Fibroblast of lung (primary cell): ENCODE data around the gene GOLGA1. TPM values are rescaled to one million over a fixed set of nuclear protein-coding genes. Genes with fewer than 3 reads are reported as not detected.

Experiments used
- DNase-seq, 2 donors: peaks; one replicate each; pipeline versions ENCODE4 v3.0.0 to v3.0.0-alpha.2; 2010; ENCODE audit warnings: low read depth in 2 of 2
- H2AFZ ChIP-seq: 2 replicates; pipeline ENCODE4 v1.5.1; 2012; ENCODE audit warnings: low read length, control low read depth, inconsistent platforms
- H3K27ac ChIP-seq: 2 replicates; pipeline ENCODE4 v1.5.1; 2011; ENCODE audit warnings: low read length, control low read depth; ENCODE audit not compliant: insufficient read depth
- H3K27me3 ChIP-seq: 2 replicates; pipeline ENCODE4 v1.5.1; 2011; ENCODE audit warnings: mild to moderate bottlenecking, low read length; ENCODE audit not compliant: control insufficient read depth, insufficient read depth
- H3K36me3 ChIP-seq: 2 replicates; pipeline ENCODE4 v1.5.1; 2011; ENCODE audit warnings: low read length; ENCODE audit not compliant: control insufficient read depth, insufficient read depth
- H3K4me1 ChIP-seq: 2 replicates; pipeline ENCODE4 v1.5.1; 2011; ENCODE audit warnings: low read length; ENCODE audit not compliant: control insufficient read depth, insufficient read depth; ENCODE audit errors: extremely low read depth
- H3K4me2 ChIP-seq: 2 replicates; pipeline ENCODE4 v1.5.1; 2011; ENCODE audit warnings: low read length, control low read depth; ENCODE audit not compliant: insufficient read depth; ENCODE audit errors: extremely low read depth
- H3K4me3 ChIP-seq, 4 experiments: fragments of 200-600 bp in 1 of 4; sonication (generic) in 1 of 4; replicated peaks in 1 of 4; 2 replicates each; pipeline ENCODE4 v1.5.1; 2011 to 2016; ENCODE audit warnings: low read length in 4 of 4, low read depth in 3 of 4, mild to moderate bottlenecking in 3 of 4, control low read depth in 2 of 4, inconsistent platforms in 1 of 4, mixed read lengths in 1 of 4; ENCODE audit not compliant: insufficient read depth in 1 of 4; ENCODE audit errors: control extremely low read depth in 1 of 4
- H3K79me2 ChIP-seq: 2 replicates; pipeline ENCODE4 v1.5.1; 2012; ENCODE audit warnings: mild to moderate bottlenecking, low read length, inconsistent platforms; ENCODE audit not compliant: control insufficient read depth, insufficient read depth
- H3K9ac ChIP-seq: 2 replicates; pipeline ENCODE4 v1.5.1; 2011; ENCODE audit warnings: mild to moderate bottlenecking, low read length, control low read depth; ENCODE audit not compliant: insufficient read depth
- H3K9me3 ChIP-seq: 2 replicates; pipeline ENCODE4 v1.5.1; 2012; ENCODE audit warnings: low read depth, low read length; ENCODE audit not compliant: control insufficient read depth, insufficient read depth
- H4K20me1 ChIP-seq: 2 replicates; pipeline ENCODE4 v1.5.1; 2011; ENCODE audit warnings: low read length; ENCODE audit not compliant: control insufficient read depth, insufficient read depth; ENCODE audit errors: extremely low read depth
- CTCF ChIP-seq, 2 donors: IDR thresholded peaks in 1 of 2; conservative IDR thresholded peaks in 1 of 2; 1 replicate in 1 of 2; 2 replicates in 1 of 2; pipeline ENCODE4 v1.5.1; 2011 to 2012; ENCODE audit warnings: low read length in 2 of 2, control low read depth in 1 of 2, inconsistent platforms in 1 of 2, low read depth in 1 of 2, mild to moderate bottlenecking in 1 of 2
- EZH2 ChIP-seq: IDR thresholded peaks from 2 replicates; pipeline ENCODE4 v1.5.1; 2012; ENCODE audit warnings: low read length, control low read depth, mild to moderate bottlenecking; ENCODE audit errors: missing control alignments
- polyA plus RNA-seq, 2 donors: library from polyadenylated mRNA; depleted of rRNA in 1 of 2; stranded (reverse) in 1 of 2; unstranded in 1 of 2; fragments of >200 nt; gene quantifications; 2 replicates each; pipeline ENCODE4 v1.2.1, GENCODE V29; 2011 to 2012; ENCODE audit warnings: missing spikeins in 1 of 2
- total RNA-seq: library from RNA; depleted of rRNA; stranded (reverse); fragments of >200 nt; gene quantifications from 2 replicates; pipeline ENCODE4 v1.2.1, GENCODE V29; 2014

Gene GOLGA1
- total and polyA plus RNA-seq, 2 donors (not counting 1 experiment from before 2014, with no cell fraction given): 12.0 to 15.9 TPM

DNA sequence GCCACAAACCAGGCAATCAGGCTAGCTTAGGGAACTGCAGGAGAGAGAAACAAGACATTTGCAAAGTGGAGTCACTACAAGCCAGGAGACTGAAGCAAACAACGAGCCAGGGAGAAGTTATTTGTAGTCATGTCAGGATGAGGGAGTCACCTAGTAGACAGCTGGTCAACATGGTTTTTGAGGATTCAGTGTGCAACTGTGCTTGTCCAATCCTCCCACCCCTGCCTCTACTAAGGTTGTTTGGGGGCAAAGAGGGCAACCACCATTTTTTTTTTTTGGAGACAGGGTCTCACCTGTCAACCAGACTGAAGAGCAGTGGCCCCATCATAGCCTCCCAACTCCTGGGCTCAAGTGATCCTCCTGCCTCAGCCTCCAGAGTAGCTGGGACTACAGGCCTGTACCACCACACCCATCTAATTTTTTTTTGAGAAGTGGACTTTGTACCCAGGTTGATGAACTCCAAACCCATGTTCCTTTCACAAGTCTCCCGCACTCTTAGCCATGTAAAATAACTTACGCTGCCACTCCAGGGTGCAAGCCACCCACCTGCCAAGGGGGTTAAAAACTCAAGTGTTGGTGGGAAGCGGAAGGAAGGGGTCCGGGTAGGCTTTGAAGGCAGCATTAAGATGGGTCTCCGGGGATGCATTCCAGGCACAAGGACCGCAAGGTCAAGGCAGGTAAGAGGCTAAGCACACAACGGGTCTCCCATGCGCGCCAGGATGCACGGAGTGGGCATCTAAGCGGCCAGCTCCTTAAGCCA, 80.1 kb downstream of the GOLGA1 start:
- H4K20me1 ChIP-seq: peaks cover 4% of the 10 kb centered on the region

GRCh38 chr9:124859803-124860581, 80.9 kb downstream of the GOLGA1 start:
- H2AFZ ChIP-seq: no peak overlapping the region
- no peaks in the 10 kb centered on the region for H3K9me3 ChIP-seq
- DNase-seq: no peak
- no peaks in the 10 kb centered on the region for H3K27me3 ChIP-seq
- H3K79me2 ChIP-seq: peaks cover 36% of the 10 kb centered on the region
- peak overlapping the region; percentile 87 to 99 (median 96) for H3K4me3 ChIP-seq
- H3K27ac ChIP-seq: peak overlapping the region; percentile 93
- peaks cover 36% of the 10 kb centered on the region for H3K36me3 ChIP-seq
- TF ChIP-seq CTCF (conservative IDR thresholded peaks at IDR 0.05 in 1 of 2, IDR thresholded peaks at IDR 0.05 in 1 of 2; ENCODE audit: low read depth in 1 of 2, low read length in 2 of 2) (no peak), EZH2 (no peak)
- H3K4me1 ChIP-seq: peaks cover 3% of the 10 kb centered on the region
- peak overlapping the region; percentile 98 for H3K9ac ChIP-seq
- H3K4me2 ChIP-seq: peak overlapping the region; percentile 88
- H4K20me1 ChIP-seq: peaks cover 4% of the 10 kb centered on the region

More for the DNA sequence above, 80.1 kb downstream of the GOLGA1 start:
- no peak for DNase-seq
- TF ChIP-seq EZH2: no peak
- no peak for TF ChIP-seq CTCF (conservative IDR thresholded peaks at IDR 0.05 in 1 of 2, IDR thresholded peaks at IDR 0.05 in 1 of 2; ENCODE audit: low read depth in 1 of 2, low read length in 2 of 2)
- no peak overlapping the region for H2AFZ ChIP-seq
- peak overlapping the region; percentile 93 for H3K27ac ChIP-seq
- H3K36me3 ChIP-seq: peaks cover 36% of the 10 kb centered on the region
- peaks cover 3% of the 10 kb centered on the region for H3K4me1 ChIP-seq
- H3K27me3 ChIP-seq: no peaks in the 10 kb centered on the region
- peaks cover 36% of the 10 kb centered on the region for H3K79me2 ChIP-seq
- H3K9me3 ChIP-seq: no peaks in the 10 kb centered on the region
- H3K9ac ChIP-seq: peak overlapping the region; percentile 98
- H3K4me2 ChIP-seq: peak overlapping the region; percentile 88
- peak overlapping the region; percentile 87 to 99 (median 96) for H3K4me3 ChIP-seq

GRCh38 chr9:124858330-124859046, 82.4 kb downstream of the GOLGA1 start:
- Histone ChIP-seq H4K20me1 (peaks cover 4% of the 10 kb centered on the region), H2AFZ (no peak overlapping the region), H3K4me3 (no peak overlapping the region), H3K27me3 (no peaks in the 10 kb centered on the region), H3K4me1 (peaks cover 3% of the 10 kb centered on the region), H3K9ac (no peak overlapping the region), H3K36me3 (peaks cover 36% of the 10 kb centered on the region), H3K4me2 (no peak overlapping the region), H3K9me3 (no peaks in the 10 kb centered on the region), H3K79me2 (peaks cover 36% of the 10 kb centered on the region), H3K27ac (no peak overlapping the region)
- TF ChIP-seq EZH2 (no peak), CTCF (conservative IDR thresholded peaks at IDR 0.05 in 1 of 2, IDR thresholded peaks at IDR 0.05 in 1 of 2; ENCODE audit: low read depth in 1 of 2, low read length in 2 of 2) (no peak)
- no peak for DNase-seq
